COLO829 (cell line): ENCODE measurements around the gene SPTBN5.

Experiments
- DNase-seq: peaks from one replicate; pipeline ENCODE4 v3.0.0; 2012; ENCODE audit warnings: low spot score

SPTBN5 gene

GRCh38 chr15:41903782-41904181 is 9.9 kb upstream of the SPTBN5 start:
- no peak for DNase-seq

- no peak for DNase-seq
Measured at GRCh38 chr15:41901431-41901830, 7.6 kb upstream of the SPTBN5 start.

GRCh38 chr15:41900526-41901380 is 6.9 kb upstream of the SPTBN5 start:
- no peak for DNase-seq

DNA sequence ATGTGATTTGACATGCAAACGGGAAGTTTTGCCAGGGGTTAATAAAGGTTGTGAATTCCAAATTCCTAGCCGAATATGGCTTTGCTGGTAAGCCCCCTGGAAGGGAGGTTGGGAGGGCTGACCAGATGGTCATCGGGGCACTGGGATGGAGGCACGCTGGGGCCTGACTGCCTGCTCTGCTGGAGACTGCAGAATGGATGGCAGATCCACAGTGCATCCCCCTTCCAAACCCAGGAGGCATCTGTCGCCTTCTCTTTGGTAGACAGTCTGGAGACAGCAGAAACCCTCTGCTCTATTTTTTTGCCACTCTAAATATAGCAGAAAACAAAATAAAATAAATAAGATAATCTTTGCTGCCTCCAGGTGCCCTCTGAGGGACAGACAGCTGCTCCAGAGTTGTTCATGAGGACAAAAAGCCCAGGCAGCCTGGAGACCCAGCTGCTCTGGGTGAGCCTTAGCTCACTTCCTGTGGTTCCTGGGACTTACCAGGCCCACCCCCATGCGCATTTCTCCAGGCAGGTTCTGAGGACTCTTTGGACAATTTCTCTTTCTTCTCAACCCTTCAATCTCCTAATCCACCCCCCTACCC is 6.1 kb upstream of the SPTBN5 start:
- DNase-seq: no peak

GRCh38 chr15:41897363-41897799 is 3.5 kb upstream of the SPTBN5 start:
- DNase-seq: no peak

GRCh38 chr15:41896566-41896965 is 2.7 kb upstream of the SPTBN5 start:
- no peak for DNase-seq

DNA sequence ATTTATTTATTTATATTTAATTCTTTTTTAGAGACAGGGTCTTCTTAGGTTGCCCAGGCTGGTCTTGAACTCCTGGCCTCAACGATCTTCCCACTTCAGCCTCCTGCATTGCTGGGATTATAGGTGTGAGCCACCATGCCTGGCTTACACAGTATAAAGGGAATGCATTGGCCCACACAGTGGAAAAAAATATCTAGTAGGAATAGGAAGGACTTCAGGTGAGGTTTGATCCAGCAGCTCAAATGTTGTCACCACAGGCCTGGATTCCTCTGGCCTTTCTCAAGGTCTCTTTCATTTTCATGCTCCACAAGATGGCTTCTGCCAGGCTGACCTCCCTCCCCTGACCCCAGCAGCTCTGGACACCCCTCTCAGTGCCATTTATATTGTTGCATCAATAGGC is 2.1 kb upstream of the SPTBN5 start:
- no peak for DNase-seq

GRCh38 chr15:41895491-41895890 is 1.6 kb upstream of the SPTBN5 start:
- no peak for DNase-seq

GRCh38 chr15:41894791-41895463 is 1.1 kb upstream of the SPTBN5 start:
- no peak for DNase-seq

GRCh38 chr15:41894251-41894790 is 468 bp upstream of the SPTBN5 start:
- no peak for DNase-seq

DNA sequence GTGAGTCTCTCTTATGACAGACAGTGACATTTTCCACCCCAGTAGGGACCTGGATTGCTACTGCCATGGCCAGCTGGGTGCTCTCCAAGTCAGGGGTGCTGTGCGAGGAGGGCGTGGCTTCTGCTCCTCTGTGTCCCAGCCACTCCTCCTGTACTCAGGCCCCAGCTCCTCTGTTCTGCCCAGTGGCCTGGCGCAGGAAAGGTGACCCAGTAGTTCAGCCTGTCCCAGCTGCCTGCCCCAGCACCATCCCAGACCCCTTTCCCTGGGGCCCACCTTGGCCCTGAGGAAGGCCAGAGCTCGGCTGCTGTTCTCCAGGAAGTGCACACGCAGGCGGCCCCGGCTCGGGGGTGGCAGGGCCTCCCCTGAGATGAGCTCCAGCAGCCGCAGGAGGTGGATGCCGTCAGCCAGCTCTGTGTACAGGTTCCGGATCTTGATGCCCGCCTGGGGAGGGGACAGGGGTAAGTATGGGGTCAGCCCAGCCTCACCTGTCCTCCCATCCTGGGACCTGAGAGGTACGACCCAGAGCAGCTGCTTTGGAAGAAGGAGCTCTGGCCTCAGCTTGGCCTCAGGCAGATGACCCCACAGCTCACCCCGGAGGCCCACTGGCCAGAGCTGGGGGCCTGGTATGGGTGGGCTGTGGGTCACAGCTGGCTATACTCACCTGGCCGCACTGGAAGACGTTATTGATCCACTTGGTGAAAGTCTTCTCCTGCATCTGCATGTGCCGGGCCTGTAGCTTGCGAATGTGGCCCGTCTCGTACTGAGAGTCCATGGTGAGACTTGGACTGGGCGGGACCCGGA is 1.0 kb downstream of the SPTBN5 start:
- no peak for DNase-seq

DNA sequence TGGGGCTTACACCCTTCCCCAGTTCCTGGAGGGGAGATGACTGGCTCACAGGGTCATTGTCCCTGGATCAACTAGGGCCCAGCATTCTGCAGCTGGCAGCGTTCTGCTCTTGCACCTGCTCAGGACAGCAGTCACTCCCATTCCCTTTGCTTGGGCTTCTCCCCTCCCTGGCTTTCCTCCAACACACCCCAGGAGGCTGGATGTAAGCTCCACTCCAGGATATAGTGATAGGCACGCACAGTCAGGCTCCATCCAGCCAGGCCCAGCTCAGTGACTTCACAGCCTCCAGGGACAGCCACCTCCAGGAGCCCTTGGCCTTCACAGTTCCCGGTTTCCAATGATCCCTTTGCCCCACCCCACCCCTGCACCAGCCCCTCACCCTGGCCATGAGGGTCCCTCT is 1.9 kb downstream of the SPTBN5 start:
- no peak for DNase-seq

DNA sequence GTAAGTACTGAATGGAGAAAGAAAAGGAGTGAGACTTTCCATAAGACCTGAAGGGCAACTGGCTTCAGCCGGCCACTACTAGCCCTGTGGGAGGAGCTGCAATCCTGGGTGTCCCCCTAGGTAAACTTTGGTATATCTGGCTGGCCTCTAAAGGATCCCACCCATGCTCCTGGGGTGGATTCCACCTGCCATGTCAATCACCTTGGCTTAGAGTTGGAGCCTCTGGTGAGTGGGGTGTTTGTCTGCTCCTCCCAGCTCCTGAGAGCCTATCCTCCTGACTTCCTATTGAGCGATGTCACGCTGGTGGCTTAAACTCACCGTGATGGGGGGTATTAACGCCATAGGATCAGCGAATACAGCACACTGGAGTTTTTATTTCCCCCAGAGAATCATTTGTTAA is 2.6 kb downstream of the SPTBN5 start:
- no peak for DNase-seq

GRCh38 chr15:41890050-41890690 is 3.7 kb downstream of the SPTBN5 start:
- no peak for DNase-seq

- DNase-seq: no peak
Measured at GRCh38 chr15:41888662-41889253, 5.1 kb downstream of the SPTBN5 start.

- DNase-seq: no peak
Measured at GRCh38 chr15:41887893-41888292, 6.0 kb downstream of the SPTBN5 start.

- DNase-seq: no peak
Measured at GRCh38 chr15:41887161-41887560, 6.7 kb downstream of the SPTBN5 start.

- DNase-seq: no peak
Measured at GRCh38 chr15:41886741-41887140, 7.1 kb downstream of the SPTBN5 start.

DNA sequence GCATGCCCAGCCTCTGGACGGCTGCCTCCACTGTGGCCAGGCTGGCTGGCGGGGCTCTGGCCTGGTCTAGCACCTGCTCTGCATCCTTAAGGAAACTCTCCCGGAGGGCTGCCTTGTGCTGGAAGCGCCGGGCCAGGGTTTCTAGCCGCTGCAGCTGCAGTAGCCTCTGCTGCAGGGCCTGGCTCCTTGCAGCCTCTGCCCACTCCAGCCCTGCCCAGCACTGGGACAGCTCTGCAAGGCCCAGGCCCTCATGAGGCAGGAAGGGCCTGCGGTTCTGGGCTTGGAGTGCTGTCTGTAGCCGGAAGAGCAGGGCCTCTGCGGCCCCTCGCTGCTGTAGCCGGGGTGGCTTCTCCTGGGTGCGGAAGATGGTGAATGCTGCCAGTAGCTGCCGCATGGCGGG is 8.0 kb downstream of the SPTBN5 start:
- no peak for DNase-seq

DNA sequence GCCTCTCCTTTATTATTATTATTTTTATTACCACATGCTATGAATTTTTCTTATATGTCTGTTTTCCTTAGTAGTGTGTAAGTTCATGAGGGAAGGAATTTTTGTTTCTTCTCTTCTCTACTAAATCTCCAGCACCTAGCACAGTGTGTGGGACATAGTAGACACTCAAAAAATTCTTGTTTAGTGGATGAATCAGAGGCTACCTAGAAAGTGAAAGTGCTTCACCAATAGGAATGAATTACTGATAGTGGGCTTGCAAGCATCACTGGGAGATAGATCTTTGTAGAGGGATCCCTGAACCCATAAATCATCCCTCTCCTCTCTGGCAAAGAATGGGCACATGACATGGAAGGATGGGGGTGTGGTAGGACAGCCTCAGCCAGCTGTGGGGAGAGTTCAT is 8.5 kb downstream of the SPTBN5 start:
- DNase-seq: no peak

- DNase-seq: no peak
Measured at GRCh38 chr15:41884458-41884857, 9.4 kb downstream of the SPTBN5 start.
